Lung (tissue), 12 donors: ENCODE data around the gene AQP1. TPM values are rescaled to one million over a fixed set of nuclear protein-coding genes. Genes with fewer than 3 reads are reported as not detected.
A peak's percentile ranks its signal among the peaks of the same experiment; 100 is the strongest.

Source experiments
- ATAC-seq: fragments of 200-7000 bp; cut with Tn5 transposase; one replicate; pipeline ENCODE4 v1.9.1; 2020; ENCODE audit warnings: moderate number of reproducible peaks; ENCODE audit not compliant: insufficient read depth, low FRiP score
- DNase-seq, 3 donors: peaks; one replicate each; pipeline ENCODE4 v3.0.0-alpha.2; 2013 to 2017
- H3K27ac ChIP-seq, 2 donors: one replicate each; pipeline ENCODE4 v1.5.1; 2013; ENCODE audit warnings: mild to moderate bottlenecking in 2 of 2, moderate library complexity in 2 of 2, control low read depth in 1 of 2, inconsistent platforms in 1 of 2, low read depth in 1 of 2, low read length in 1 of 2
- H3K27me3 ChIP-seq, 3 donors: one replicate each; pipeline ENCODE4 v1.5.1; 2013; ENCODE audit warnings: low read length in 2 of 3; ENCODE audit not compliant: control insufficient read depth in 3 of 3, insufficient read depth in 3 of 3
- H3K36me3 ChIP-seq, 4 donors: one replicate each; pipeline ENCODE4 v1.5.1; 2013; ENCODE audit warnings: low read length in 4 of 4, mild to moderate bottlenecking in 1 of 4, moderate library complexity in 1 of 4; ENCODE audit not compliant: control insufficient read depth in 4 of 4, insufficient read depth in 4 of 4
- H3K4me1 ChIP-seq, 5 donors: one replicate each; pipeline ENCODE4 v1.5.1; 2013; ENCODE audit warnings: low read length in 5 of 5, mild to moderate bottlenecking in 2 of 5, moderate library complexity in 1 of 5; ENCODE audit not compliant: control insufficient read depth in 5 of 5, insufficient read depth in 5 of 5
- H3K4me3 ChIP-seq: one replicate; pipeline ENCODE4 v1.5.1; 2013; ENCODE audit warnings: mild to moderate bottlenecking, control low read depth, moderate library complexity
- H3K9ac ChIP-seq, 2 donors: one replicate each; pipeline ENCODE4 v1.5.1; 2013; ENCODE audit warnings: low read length in 2 of 2, control low read depth in 1 of 2; ENCODE audit not compliant: insufficient read depth in 1 of 2
- H3K9me3 ChIP-seq, 4 donors: one replicate each; pipeline ENCODE4 v1.5.1; 2013; ENCODE audit warnings: low read length in 3 of 4, mild to moderate bottlenecking in 1 of 4, moderate library complexity in 1 of 4; ENCODE audit not compliant: control insufficient read depth in 4 of 4, insufficient read depth in 3 of 4
- CTCF ChIP-seq: IDR thresholded peaks from 2 replicates; pipeline ENCODE4 v1.5.1; 2012; ENCODE audit warnings: mild to moderate bottlenecking; ENCODE audit errors: control extremely low read depth, extremely low read depth
- WGBS, 2 donors: extraction: QIAGEN DNeasy Blood & Tissue Kit; methylation state at CpG; one replicate each; pipeline ENCODE4 v1.1.7; 2013; 5-methylcytosine and 5-hydroxymethylcytosine counted together
- polyA plus RNA-seq, 2 donors: library from polyadenylated mRNA; stranded (reverse); fragments of 200-250 nt; gene quantifications; one replicate each; pipeline ENCODE4 v1.2.1, GENCODE V29; 2013
- total RNA-seq, 2 donors: library from RNA; depleted of rRNA in 1 of 2; stranded (reverse); fragments of >200 nt in 1 of 2; gene quantifications; one replicate each; pipeline ENCODE4 v1.2.1, GENCODE V29; 2014 to 2021
- donor health status: control.
- donor health status: control.
- donor health status: Bipolar disorder and iron deficiency.
- donor health status: healthy.
- donor health status: DM: yes; HTN: yes; CAD: no.

AQP1 gene
- total and polyA plus RNA-seq, 4 donors, result 267 to 655 (median 428) TPM

DNA sequence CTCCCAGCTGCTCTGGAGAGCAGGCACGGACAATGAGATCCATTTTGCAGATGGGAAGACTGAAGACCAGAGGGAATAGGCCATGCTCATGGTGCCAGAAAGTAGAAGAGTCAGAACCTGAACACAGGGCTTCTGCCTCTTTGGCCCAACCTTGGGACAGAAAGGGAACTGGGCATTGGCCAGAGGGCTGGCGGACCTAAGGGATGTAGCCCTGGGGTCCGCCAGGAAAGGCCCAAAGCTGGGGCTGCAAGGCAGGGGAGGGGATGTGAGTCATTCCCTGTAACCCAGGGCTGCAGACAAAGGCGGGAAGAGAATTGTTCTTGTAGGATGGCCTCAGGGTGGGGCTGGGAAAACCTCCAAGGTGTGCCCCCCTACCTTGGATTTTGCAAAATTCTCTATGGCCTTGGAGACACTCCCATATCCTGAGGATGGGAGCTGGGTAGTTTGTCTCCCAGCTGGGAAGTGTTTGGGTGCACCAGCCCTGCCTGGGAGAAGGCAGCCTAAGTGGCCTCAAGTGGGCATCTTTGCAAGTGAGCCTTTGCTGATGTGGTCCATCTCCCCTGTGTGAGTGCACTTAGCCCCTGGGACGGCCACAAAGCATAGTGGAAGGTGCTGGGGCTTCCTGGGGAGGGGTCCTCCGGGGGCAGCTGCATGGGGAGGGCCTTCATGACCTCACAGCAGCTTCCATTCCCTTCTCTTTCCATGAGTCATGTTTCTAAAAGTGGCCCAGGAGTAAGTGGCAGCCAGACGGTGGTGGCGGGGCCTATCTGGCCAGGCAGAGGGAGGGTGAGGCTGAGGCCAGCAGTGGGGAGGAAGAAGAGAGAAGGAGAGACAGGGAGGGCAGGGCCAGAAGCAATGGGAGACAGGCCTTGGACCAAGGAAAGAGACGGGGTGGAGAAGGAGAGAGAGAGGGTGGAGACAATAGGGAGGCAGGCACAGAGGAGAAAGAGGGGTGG is 9.2 kb downstream of the AQP1 start:
- Histone ChIP-seq H3K9ac (no peak overlapping the region), H3K36me3 (peaks cover 0 to 25% (median 2%) of the 10 kb centered on the region in 4 donors), H3K9me3 (no peaks in the 10 kb centered on the region), H3K27ac (peak overlapping the region; percentile 59 to 71), H3K4me3 (no peak overlapping the region), H3K27me3 (no peaks in the 10 kb centered on the region), H3K4me1 (peaks cover 0 to 36% (median 10%) of the 10 kb centered on the region in 5 donors)
- ATAC-seq (no peak), DNase-seq (peak in 1 of 3 donors; percentile 12)
- 46 to 56% methylated on average over 9 of the region's 9 CpGs for WGBS, 2 donors
- TF ChIP-seq CTCF, result no peak

- 86 to 93% methylated on average over 18 to 19 of the region's 19 CpGs for WGBS, 2 donors
- H3K9me3 ChIP-seq, result peaks cover 0 to under 1% (median 0%) of the 10 kb centered on the region in 4 donors
- H3K27me3 ChIP-seq, result no peaks in the 10 kb centered on the region
- peaks cover 0 to 36% (median 5%) of the 10 kb centered on the region in 5 donors for H3K4me1 ChIP-seq
- DNase-seq (peak in 1 of 3 donors; percentile 12), ATAC-seq (no peak)
- no peak overlapping the region for H3K9ac ChIP-seq
- no peak for TF ChIP-seq CTCF
- no peak overlapping the region for H3K4me3 ChIP-seq
- peak overlapping the region; percentile 59 to 60 for H3K27ac ChIP-seq
- H3K36me3 ChIP-seq, result peaks cover 0 to 22% (median 2%) of the 10 kb centered on the region in 4 donors
Observed at GRCh38 chr7:30921540-30922401, 10.1 kb downstream of the AQP1 start.

- DNase-seq (peak in 1 of 3 donors; percentile 9), ATAC-seq (no peak)
- TF ChIP-seq CTCF, result no peak
- WGBS, 2 donors, result 82 to 90% methylated on average over 9 of the region's 9 CpGs
- no peak overlapping the region for H3K4me3 ChIP-seq
- H3K27me3 ChIP-seq, result no peaks in the 10 kb centered on the region
- peak overlapping the region; percentile 44 to 60 for H3K27ac ChIP-seq
- H3K9me3 ChIP-seq, result peaks cover 0 to 6% (median 2%) of the 10 kb centered on the region in 4 donors
- H3K9ac ChIP-seq, result no peak overlapping the region
- peaks cover 0 to 36% (median 5%) of the 10 kb centered on the region in 5 donors for H3K4me1 ChIP-seq
- peaks cover 0 to 23% (median 2%) of the 10 kb centered on the region in 4 donors for H3K36me3 ChIP-seq
Observed at GRCh38 chr7:30922596-30922995, 10.9 kb downstream of the AQP1 start.
